Effector memory CD8-positive, alpha-beta T cell (primary cell): ENCODE results near the gene ANO6.

Experiments used
- ATAC-seq: fragments of 150-1000 bp; cut with Tn5 transposase; replicated peaks from 2 replicates; pipeline ENCODE4 v1.10.0; 2021; ENCODE audit warnings: mild to moderate bottlenecking, moderate library complexity
- DNase-seq, 3 experiments: peaks; one replicate each; pipeline ENCODE4 v3.0.0; 2021
- H3K27ac Mint-ChIP-seq, 2 donors: one replicate each; pipeline ENCODE4 v1.8.0; 2022; ENCODE audit warnings: mild to moderate bottlenecking in 2 of 2, mixed read lengths in 2 of 2, moderate library complexity in 2 of 2
- H3K27me3 Mint-ChIP-seq, 2 donors: one replicate each; pipeline ENCODE4 v1.8.0; 2022; ENCODE audit warnings: mixed read lengths in 2 of 2
- H3K36me3 Mint-ChIP-seq: one replicate; pipeline ENCODE4 v1.8.0; 2022; ENCODE audit warnings: mild to moderate bottlenecking, moderate library complexity, mixed read lengths; ENCODE audit not compliant: insufficient read depth
- H3K4me1 Mint-ChIP-seq, 2 donors: one replicate each; pipeline ENCODE4 v1.8.0; 2022; ENCODE audit warnings: low read depth in 2 of 2, mixed read lengths in 2 of 2
- H3K4me3 Mint-ChIP-seq, 2 donors: one replicate each; pipeline ENCODE4 v1.8.0; 2022; ENCODE audit warnings: mild to moderate bottlenecking in 2 of 2, mixed read lengths in 2 of 2, moderate library complexity in 2 of 2
- H3K9me3 Mint-ChIP-seq, 2 donors: one replicate each; pipeline ENCODE4 v1.8.0; 2022; ENCODE audit warnings: mixed read lengths in 2 of 2

The ANO6 gene

GRCh38 chr12:45446013-45446412, 230.1 kb downstream of the ANO6 start:
- Mint-ChIP-seq H3K4me1 (no peaks in the 10 kb centered on the region), H3K4me3 (no peak overlapping the region), H3K27ac (no peak overlapping the region), H3K27me3 (peaks cover 17 to 46% of the 10 kb centered on the region in 2 donors), H3K9me3 (peaks cover 0 to 8% of the 10 kb centered on the region in 2 donors), H3K36me3 (no peaks in the 10 kb centered on the region)
- ATAC-seq: no peak
- no peak for DNase-seq

GRCh38 chr12:45458238-45458637, 242.3 kb downstream of the ANO6 start:
- no peak for ATAC-seq
- Mint-ChIP-seq H3K4me1 (peaks cover 0 to 1% of the 10 kb centered on the region in 2 donors), H3K36me3 (no peaks in the 10 kb centered on the region), H3K4me3 (no peak overlapping the region), H3K9me3 (no peaks in the 10 kb centered on the region), H3K27me3 (peaks cover 11 to 33% of the 10 kb centered on the region in 2 donors), H3K27ac (no peak overlapping the region)
- no peak for DNase-seq

- Mint-ChIP-seq H3K4me3 (no peak overlapping the region), H3K36me3 (no peaks in the 10 kb centered on the region), H3K4me1 (peaks cover 0 to 1% of the 10 kb centered on the region in 2 donors), H3K9me3 (no peaks in the 10 kb centered on the region), H3K27me3 (peaks cover 11 to 40% of the 10 kb centered on the region in 2 donors), H3K27ac (no peak overlapping the region)
- DNase-seq (no peak), ATAC-seq (no peak)
These were observed 243.2 kb downstream of the ANO6 start for GRCh38 chr12:45458854-45459807.

GRCh38 chr12:45462506-45462905, 246.6 kb downstream of the ANO6 start:
- ATAC-seq: no peak
- Mint-ChIP-seq H3K36me3 (no peaks in the 10 kb centered on the region), H3K27me3 (peaks cover 20 to 48% of the 10 kb centered on the region in 2 donors), H3K27ac (no peak overlapping the region), H3K4me3 (no peak overlapping the region), H3K4me1 (peaks cover 0 to 1% of the 10 kb centered on the region in 2 donors), H3K9me3 (no peaks in the 10 kb centered on the region)
- no peak for DNase-seq

- ATAC-seq (no peak), DNase-seq (no peak)
- H3K9me3 Mint-ChIP-seq: no peaks in the 10 kb centered on the region
- H3K27me3 Mint-ChIP-seq: peaks cover 20 to 40% of the 10 kb centered on the region in 2 donors
- H3K4me3 Mint-ChIP-seq: no peak overlapping the region
- no peak overlapping the region for H3K27ac Mint-ChIP-seq
- no peaks in the 10 kb centered on the region for H3K36me3 Mint-ChIP-seq
- peaks cover 5% of the 10 kb centered on the region in 2 donors for H3K4me1 Mint-ChIP-seq
These were observed 248.8 kb downstream of the ANO6 start for GRCh38 chr12:45464699-45465098.

GRCh38 chr12:45468751-45469615, 253.1 kb downstream of the ANO6 start:
- peaks cover 9% of the 10 kb centered on the region in 2 donors for H3K27me3 Mint-ChIP-seq
- no peaks in the 10 kb centered on the region for H3K36me3 Mint-ChIP-seq
- no peak for DNase-seq
- peak overlapping the region; percentile 14 to 40 for H3K4me3 Mint-ChIP-seq
- H3K27ac Mint-ChIP-seq: no peak overlapping the region
- no peak for ATAC-seq
- H3K4me1 Mint-ChIP-seq: peaks cover 14 to 22% of the 10 kb centered on the region in 2 donors
- H3K9me3 Mint-ChIP-seq: no peaks in the 10 kb centered on the region

GRCh38 chr12:45469902-45470301, 254.0 kb downstream of the ANO6 start:
- peak; percentile 97 for ATAC-seq
- Mint-ChIP-seq H3K4me3 (peak overlapping the region; percentile 14 to 40), H3K36me3 (peaks cover under 1% of the 10 kb centered on the region), H3K27me3 (peaks cover 1 to 3% of the 10 kb centered on the region in 2 donors), H3K27ac (no peak overlapping the region), H3K9me3 (no peaks in the 10 kb centered on the region), H3K4me1 (peaks cover 14 to 22% of the 10 kb centered on the region in 2 donors)
- peak in 2 of 3 experiments; percentile 4 to 10 for DNase-seq

- H3K27ac Mint-ChIP-seq: no peak overlapping the region
- H3K9me3 Mint-ChIP-seq: peaks cover 0 to 2% of the 10 kb centered on the region in 2 donors
- peaks cover 14 to 22% of the 10 kb centered on the region in 2 donors for H3K4me1 Mint-ChIP-seq
- peaks cover 8 to 10% of the 10 kb centered on the region in 2 donors for H3K27me3 Mint-ChIP-seq
- H3K36me3 Mint-ChIP-seq: peaks cover 3% of the 10 kb centered on the region
- DNase-seq (no peak), ATAC-seq (no peak)
- no peak overlapping the region for H3K4me3 Mint-ChIP-seq
These were observed 257.7 kb downstream of the ANO6 start for GRCh38 chr12:45473636-45474035.

GRCh38 chr12:45475594-45475993, 259.7 kb downstream of the ANO6 start:
- Mint-ChIP-seq H3K9me3 (peaks cover 0 to 2% of the 10 kb centered on the region in 2 donors), H3K4me3 (no peak overlapping the region), H3K36me3 (peaks cover 3% of the 10 kb centered on the region), H3K4me1 (peaks cover 0 to 8% of the 10 kb centered on the region in 2 donors), H3K27ac (no peak overlapping the region), H3K27me3 (peaks cover 8 to 10% of the 10 kb centered on the region in 2 donors)
- ATAC-seq (no peak), DNase-seq (no peak)

- DNase-seq (no peak), ATAC-seq (no peak)
- H3K27ac Mint-ChIP-seq: no peak overlapping the region
- H3K9me3 Mint-ChIP-seq: peaks cover 0 to 2% of the 10 kb centered on the region in 2 donors
- peaks cover 3% of the 10 kb centered on the region for H3K36me3 Mint-ChIP-seq
- no peaks in the 10 kb centered on the region for H3K4me1 Mint-ChIP-seq
- peaks cover 8 to 10% of the 10 kb centered on the region in 2 donors for H3K27me3 Mint-ChIP-seq
- H3K4me3 Mint-ChIP-seq: no peak overlapping the region
These were observed 261.6 kb downstream of the ANO6 start for GRCh38 chr12:45477526-45477925.

- H3K27me3 Mint-ChIP-seq: peaks cover 8 to 10% of the 10 kb centered on the region in 2 donors
- DNase-seq: no peak
- no peaks in the 10 kb centered on the region for H3K4me1 Mint-ChIP-seq
- H3K4me3 Mint-ChIP-seq: no peak overlapping the region
- peaks cover 0 to 2% of the 10 kb centered on the region in 2 donors for H3K9me3 Mint-ChIP-seq
- H3K27ac Mint-ChIP-seq: no peak overlapping the region
- no peak for ATAC-seq
- peaks cover 3% of the 10 kb centered on the region for H3K36me3 Mint-ChIP-seq
These were observed 263.0 kb downstream of the ANO6 start for GRCh38 chr12:45478931-45479330.

GRCh38 chr12:45481746-45482145, 265.9 kb downstream of the ANO6 start:
- Mint-ChIP-seq H3K27ac (no peak overlapping the region), H3K27me3 (peaks cover 4 to 8% of the 10 kb centered on the region in 2 donors), H3K9me3 (peaks cover 0 to 2% of the 10 kb centered on the region in 2 donors)

GRCh38 chr12:45483571-45483970, 267.7 kb downstream of the ANO6 start:
- no peaks in the 10 kb centered on the region for H3K4me1 Mint-ChIP-seq
- H3K9me3 Mint-ChIP-seq: no peaks in the 10 kb centered on the region
- no peak overlapping the region for H3K27ac Mint-ChIP-seq
- no peaks in the 10 kb centered on the region for H3K27me3 Mint-ChIP-seq
- DNase-seq (no peak), ATAC-seq (no peak)
- H3K36me3 Mint-ChIP-seq: no peaks in the 10 kb centered on the region
- no peak overlapping the region for H3K4me3 Mint-ChIP-seq

More at GRCh38 chr12:45481746-45482145, 265.9 kb downstream of the ANO6 start:
- no peaks in the 10 kb centered on the region for H3K4me1 Mint-ChIP-seq
- no peak for DNase-seq
- no peak for ATAC-seq
- no peaks in the 10 kb centered on the region for H3K36me3 Mint-ChIP-seq
- no peak overlapping the region for H3K4me3 Mint-ChIP-seq
